H1 (cell line): ENCODE results near the gene C2orf76. TPM values are rescaled to one million over a fixed set of nuclear protein-coding genes. Genes with fewer than 3 reads are reported as not detected.

Experiments used
- CHD7 ChIP-seq: fragments of 300-600 bp; sonication (generic); IDR thresholded peaks from 2 replicates; pipeline ENCODE4 v1.7.1; 2012; ENCODE audit warnings: low read length, moderate library complexity, mild to moderate bottlenecking, inconsistent platforms; ENCODE audit not compliant: insufficient replicate concordance
- CTBP2 ChIP-seq: IDR thresholded peaks from 2 replicates; pipeline ENCODE4 v1.7.0; 2011; ENCODE audit warnings: borderline replicate concordance, mild to moderate bottlenecking, moderate library complexity, mixed read lengths, low read length; ENCODE audit not compliant: insufficient read depth, insufficient read length
- SIX5 ChIP-seq: IDR thresholded peaks from 2 replicates; pipeline ENCODE4 v1.6.1; 2011; ENCODE audit warnings: mild to moderate bottlenecking, low read depth, low read length
- SP4 ChIP-seq: IDR thresholded peaks from 2 replicates; pipeline ENCODE4 v1.6.1; 2012; ENCODE audit warnings: low read length, inconsistent platforms
- TAF7 ChIP-seq: optimal IDR thresholded peaks from 2 replicates; pipeline ENCODE3; 2011; ENCODE audit warnings: low read depth, mild to moderate bottlenecking, inconsistent platforms, low read length, moderate library complexity, borderline replicate concordance
- USF2 ChIP-seq: IDR thresholded peaks from 2 replicates; pipeline ENCODE4 v1.6.1; 2011; ENCODE audit warnings: low read length, improper control_type of control experiment
- polyA plus RNA-seq, 7 experiments: library from polyadenylated mRNA; depleted of rRNA in 3 of 7; stranded (reverse) in 5 of 7; unstranded in 2 of 7; fragments of >200 nt in 5 of 7; fragments of 200-250 nt in 2 of 7; gene quantifications; 1 replicate in 5 of 7; 2 replicates in 1 of 7; 4 replicates in 1 of 7; pipeline versions ENCODE4 v1.2.1 to v1.2.3, GENCODE V29; 2011 to 2013; ENCODE audit warnings: missing spikeins in 2 of 7, mixed read lengths in 2 of 7
- total RNA-seq: library from RNA; stranded (reverse); fragmentation: NEBNext Ultra II Directional; extraction: Animal tissue kit (Norgen Biotek cat#: 25700); gene quantifications from 2 replicates; pipeline ENCODE4 v1.2.1, GENCODE V29; 2021

The C2orf76 gene
- total and polyA plus RNA-seq, 2 of the 8 experiments (the other 6 are each of a cell fraction or from before 2014, with no cell fraction given): 4.4 to 5.0 TPM

GRCh38 chr2:119306196-119306590 is 60.4 kb downstream of the C2orf76 start (continued):
- TF ChIP-seq USF2: no peak
- no peak for TF ChIP-seq SIX5
- TF ChIP-seq SP4: no peak
- TF ChIP-seq CHD7: no peak
- no peak for TF ChIP-seq CTBP2
- no peak for TF ChIP-seq TAF7
